ENCODE results near the gene SEPTIN11.

Gene SEPTIN11

GRCh38 chr4:76979236-76979635, 29.7 kb downstream of the SEPTIN11 start:
- DNase-seq (ENCODE audit: low read depth, low spot score): no peak

GRCh38 chr4:76980261-76980660, 30.7 kb downstream of the SEPTIN11 start:
- no peak for DNase-seq (ENCODE audit: low read depth, low spot score)

DNA sequence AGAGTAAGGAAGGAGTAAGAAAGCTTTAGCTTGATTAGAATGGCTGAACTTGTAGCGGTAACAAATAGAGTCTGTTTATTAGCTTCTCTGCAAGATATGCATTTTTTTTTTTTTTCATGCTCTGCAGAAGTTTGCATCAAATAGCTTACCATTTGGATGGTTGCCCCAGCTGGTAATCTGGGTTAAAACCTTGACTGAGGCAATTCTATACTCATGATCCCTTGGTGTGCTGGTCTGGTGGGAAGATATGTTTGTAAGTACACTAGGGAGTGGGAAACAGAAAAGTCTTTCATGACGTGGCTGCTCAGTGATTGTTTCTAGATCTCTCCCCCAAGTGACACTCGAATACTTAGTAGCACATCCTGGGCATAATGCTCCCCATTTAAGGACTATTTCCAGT, 32.1 kb downstream of the SEPTIN11 start:
- DNase-seq (ENCODE audit: low read depth, low spot score): no peak

DNA sequence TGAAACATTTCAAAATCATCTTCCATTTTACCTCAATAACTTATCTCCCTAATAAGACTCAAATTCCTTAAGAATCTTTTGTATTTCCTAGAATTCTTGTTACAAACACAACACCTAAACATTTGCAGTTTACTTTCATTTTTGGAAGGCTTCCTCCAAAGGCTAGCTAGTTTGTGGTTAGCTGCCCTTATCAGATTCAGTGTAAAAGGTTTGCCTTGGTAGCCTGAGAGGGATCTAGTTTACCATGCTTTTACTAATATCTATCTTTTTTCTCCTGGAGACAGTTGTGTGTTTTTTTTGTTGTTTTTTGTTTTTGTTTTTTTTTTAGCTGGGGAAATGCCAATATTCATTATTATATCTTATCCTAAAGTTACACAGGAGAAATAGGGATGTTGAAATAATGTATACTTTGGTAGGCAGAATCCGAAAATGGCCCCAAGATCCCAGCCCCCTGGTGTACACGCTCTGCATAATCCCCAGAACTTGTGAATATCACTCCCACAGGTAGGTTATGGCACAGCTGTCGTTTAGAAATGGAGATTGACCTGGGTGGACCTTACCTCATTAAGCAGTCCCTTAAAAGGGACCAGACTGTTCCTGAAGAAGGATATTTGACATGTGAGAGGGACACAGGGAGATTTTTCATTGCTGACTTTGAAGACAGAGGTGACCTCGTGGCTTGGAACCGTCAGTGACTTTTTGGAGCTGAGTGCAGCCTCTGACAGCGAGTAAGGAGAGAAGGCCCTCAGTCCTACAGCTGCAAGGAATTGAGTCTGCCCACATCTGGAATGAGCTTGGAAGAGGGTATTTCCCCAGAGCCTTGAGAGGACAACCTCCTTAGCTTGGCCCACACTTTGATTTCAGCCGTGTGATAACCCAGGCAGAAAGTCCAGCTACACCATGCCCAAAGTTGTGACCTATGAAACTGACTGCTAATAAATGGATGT, 33.4 kb downstream of the SEPTIN11 start:
- peak; percentile 51 for DNase-seq (ENCODE audit: low read depth, low spot score)

GRCh38 chr4:76984127-76984526, 34.6 kb downstream of the SEPTIN11 start:
- DNase-seq (ENCODE audit: low read depth, low spot score): peak; percentile 61

GRCh38 chr4:76984788-76985211, 35.2 kb downstream of the SEPTIN11 start:
- peak; percentile 98 for DNase-seq (ENCODE audit: low read depth, low spot score)

GRCh38 chr4:76987153-76987591, 37.6 kb downstream of the SEPTIN11 start:
- peak; percentile 96 for DNase-seq (ENCODE audit: low read depth, low spot score)

GRCh38 chr4:76987685-76988084, 38.1 kb downstream of the SEPTIN11 start:
- no peak for DNase-seq (ENCODE audit: low read depth, low spot score)

DNA sequence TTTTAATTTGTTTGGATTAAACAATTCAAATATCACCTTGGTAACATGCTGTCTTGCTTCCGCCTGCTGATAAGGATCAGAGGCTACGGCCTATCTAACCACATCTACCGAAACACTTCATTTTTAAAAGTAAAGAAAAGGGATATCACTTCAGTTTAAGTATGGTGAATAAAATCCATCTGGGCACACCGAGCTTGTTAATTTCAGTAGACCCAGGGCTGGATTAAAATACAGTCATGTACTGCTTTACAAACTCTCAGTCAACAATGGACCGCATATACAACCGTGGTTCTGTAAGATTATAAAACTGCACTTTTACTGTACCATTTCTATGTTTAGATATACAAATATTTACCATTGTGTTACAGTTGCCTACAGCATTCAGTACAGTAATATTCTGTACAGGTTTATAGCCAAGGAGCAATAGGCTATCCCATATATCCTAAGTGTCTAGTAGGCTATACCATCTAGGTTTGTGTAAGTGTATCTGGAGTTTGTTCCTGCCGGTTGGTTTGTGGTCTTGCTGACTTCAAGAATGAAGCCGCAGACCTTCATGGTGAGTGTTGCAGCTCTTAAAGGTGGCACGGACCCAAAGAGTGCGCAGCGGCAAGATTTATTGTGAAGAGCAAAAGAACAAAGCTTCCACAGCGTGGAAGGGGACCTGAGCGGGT, 40.0 kb downstream of the SEPTIN11 start:
- no peak for DNase-seq (ENCODE audit: low read depth, low spot score)

- peak; percentile 93 for DNase-seq (ENCODE audit: low read depth, low spot score)
These were observed 40.9 kb downstream of the SEPTIN11 start for GRCh38 chr4:76990288-76991080.

DNA sequence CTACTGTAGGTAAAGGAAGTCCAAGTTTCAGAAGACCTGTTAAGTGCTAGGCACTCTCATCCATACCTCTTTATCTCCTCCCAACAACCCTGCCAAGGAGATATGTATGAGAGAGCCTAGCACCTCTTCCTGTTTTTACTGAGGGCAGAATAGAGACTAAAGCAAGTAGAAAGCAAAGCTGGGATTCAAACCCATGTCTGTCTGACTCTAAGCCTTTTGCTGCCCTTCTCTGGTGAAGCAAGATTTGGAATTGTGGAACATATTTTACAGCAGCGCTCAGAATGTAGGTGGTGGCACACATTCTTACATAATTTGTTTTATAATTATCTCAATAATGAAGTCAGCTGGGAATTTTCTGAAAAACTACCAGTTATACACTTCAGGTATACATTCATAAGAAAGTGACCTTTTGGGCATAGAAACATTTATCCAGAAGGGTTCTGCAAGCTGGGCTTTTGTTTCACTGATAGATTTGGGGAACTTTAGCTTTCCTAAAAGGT, 41.7 kb downstream of the SEPTIN11 start:
- DNase-seq (ENCODE audit: low read depth, low spot score): no peak

DNA sequence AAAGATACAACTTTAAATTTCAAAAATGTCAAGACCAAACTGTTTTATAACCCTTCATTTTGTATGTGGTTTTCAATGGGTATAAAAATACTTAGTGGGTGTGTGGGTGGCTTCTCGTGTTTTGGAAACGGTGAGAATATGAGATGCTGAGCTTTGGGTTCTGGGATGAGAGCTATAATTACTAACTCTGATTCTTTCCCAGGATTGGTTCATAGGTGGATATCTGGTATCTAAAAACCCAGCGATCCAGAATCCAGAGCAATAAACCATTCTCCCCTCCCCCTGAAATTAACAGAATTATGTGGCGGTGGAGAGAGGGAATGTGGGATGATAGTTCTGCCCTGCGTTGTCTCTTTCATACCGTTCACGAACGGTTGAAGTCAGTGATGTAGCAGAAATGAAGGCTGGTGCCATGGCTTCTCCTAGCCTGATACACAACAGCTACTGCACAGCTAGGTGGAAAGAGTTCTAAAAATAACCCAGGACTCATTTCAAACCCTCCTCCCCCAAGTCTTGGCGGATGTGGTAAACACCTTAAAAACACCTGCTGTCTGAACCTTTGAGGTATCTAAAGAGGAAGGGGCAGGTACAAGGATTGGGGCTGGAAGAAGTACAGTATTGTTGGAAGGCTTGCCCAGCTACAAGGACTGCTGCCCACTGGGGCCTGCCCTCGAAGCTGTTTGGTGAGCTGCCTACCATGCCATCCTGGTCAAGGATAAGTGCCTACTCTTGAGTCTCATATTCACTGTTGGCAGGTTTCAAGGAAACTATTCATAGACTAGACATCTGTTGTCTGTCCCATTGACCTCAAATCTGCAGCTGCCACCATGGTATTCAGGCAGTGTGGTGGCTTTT, 44.5 kb downstream of the SEPTIN11 start:
- no peak for DNase-seq (ENCODE audit: low read depth, low spot score)

- DNase-seq (ENCODE audit: low read depth, low spot score): no peak
These were observed 46.2 kb downstream of the SEPTIN11 start for GRCh38 chr4:76995776-76996175.

DNA sequence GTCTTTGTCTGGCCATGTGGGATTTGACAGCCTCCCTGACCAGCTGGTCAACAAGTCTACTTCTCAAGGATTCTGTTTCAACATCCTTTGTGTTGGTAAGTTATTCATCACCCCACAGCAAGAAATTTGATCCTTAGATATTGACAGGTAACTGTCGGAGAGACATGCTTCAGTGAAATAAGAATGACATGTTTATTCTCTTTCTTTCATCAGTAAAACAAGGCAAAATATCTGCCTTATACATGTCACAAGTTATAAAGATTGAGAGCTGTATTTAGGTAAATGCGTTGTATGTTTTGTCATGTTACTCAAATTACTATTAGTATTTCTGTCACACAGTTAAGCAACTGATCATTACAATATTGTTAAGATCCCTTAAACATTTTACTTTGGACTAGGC, 46.9 kb downstream of the SEPTIN11 start:
- no peak for DNase-seq (ENCODE audit: low read depth, low spot score)

DNA sequence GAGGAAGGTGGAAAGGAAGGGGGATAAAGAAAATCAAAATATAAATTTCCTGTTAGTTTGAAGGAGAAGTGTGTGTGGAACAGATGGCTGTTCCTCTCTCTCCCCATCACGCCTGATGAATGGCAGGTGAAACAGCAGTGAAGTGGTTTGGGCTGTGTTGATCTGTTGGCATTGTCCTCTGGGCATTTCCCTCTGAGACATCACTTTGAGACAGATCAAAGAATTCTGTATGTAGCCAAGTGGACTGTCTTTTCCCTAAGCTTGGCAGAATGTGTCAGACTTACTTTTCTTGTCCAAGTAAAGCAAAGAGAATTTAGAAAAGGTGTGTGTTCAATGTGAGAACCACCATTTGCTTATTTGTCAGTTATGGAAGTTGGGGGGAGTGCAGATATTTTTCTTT, 47.5 kb downstream of the SEPTIN11 start:
- DNase-seq (ENCODE audit: low read depth, low spot score): no peak

DNA sequence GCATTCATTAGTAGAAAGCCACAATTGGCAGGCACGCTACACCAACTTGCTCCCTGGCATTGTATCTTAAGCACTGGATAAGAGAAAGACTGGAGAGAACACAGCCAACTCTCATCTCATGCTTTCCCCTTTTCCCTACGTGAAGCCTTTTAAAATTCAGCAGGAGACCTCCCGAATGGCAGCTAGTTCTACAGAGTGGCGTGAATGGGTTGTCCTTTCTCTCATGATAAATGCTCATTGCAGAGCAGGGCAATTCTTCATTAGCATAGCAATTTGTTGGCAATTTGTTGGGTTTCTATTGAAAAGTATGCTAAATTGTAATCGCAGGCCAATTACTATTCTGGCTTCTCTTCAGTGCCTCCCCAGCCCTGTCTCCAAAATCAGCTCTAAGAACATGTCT, 48.0 kb downstream of the SEPTIN11 start:
- peak; percentile 59 for DNase-seq (ENCODE audit: low read depth, low spot score)

GRCh38 chr4:76998251-76998901, 48.8 kb downstream of the SEPTIN11 start:
- DNase-seq (ENCODE audit: low read depth, low spot score): peak; percentile 74
